Measurements from ENCODE around the gene NODAL.
"Not testable (repeated sequence)": the region's sequence is repeated elsewhere in the genome, so short reads cannot be mapped to it uniquely, and the experiment has no call there.

Gene NODAL

GRCh38 chr10:70441161-70441894 is at the start of gene NODAL:
NODAL (minus strand) TSS chr10:70441681; CDS start chr10:70441667, 14 bp downstream.
- no peak for DNase-seq

GRCh38 chr10:70490142-70490541 is 48.7 kb upstream of the NODAL start:
- no peak for DNase-seq

GRCh38 chr10:70487824-70488223 is 46.3 kb upstream of the NODAL start:
- DNase-seq: no peak

- not testable (repeated sequence) for DNase-seq
Observed at GRCh38 chr10:70483872-70484271, 42.4 kb upstream of the NODAL start.

- DNase-seq: no peak
Observed at GRCh38 chr10:70482982-70483760, 41.7 kb upstream of the NODAL start.

- DNase-seq: no peak
Observed at GRCh38 chr10:70481831-70482530, 40.5 kb upstream of the NODAL start.

- no peak for DNase-seq
Observed at GRCh38 chr10:70481105-70481504, 39.6 kb upstream of the NODAL start.

GRCh38 chr10:70480239-70480861 is 38.9 kb upstream of the NODAL start:
- no peak for DNase-seq

- DNase-seq: no peak
Observed at GRCh38 chr10:70479626-70480238, 38.3 kb upstream of the NODAL start.

- DNase-seq: no peak
Observed at GRCh38 chr10:70479165-70479581, 37.7 kb upstream of the NODAL start.

GRCh38 chr10:70478191-70479164 is 37.0 kb upstream of the NODAL start, which contains the start of gene PALD1:
PALD1 (plus strand) TSS chr10:70478767; CDS start chr10:70525952, 47,185 bp downstream.
- DNase-seq: no peak

GRCh38 chr10:70477661-70478162 is 36.2 kb upstream of the NODAL start:
- no peak for DNase-seq

GRCh38 chr10:70476249-70477035 is 35.0 kb upstream of the NODAL start:
- no peak for DNase-seq

- DNase-seq: no peak
Observed at GRCh38 chr10:70475661-70476060, 34.2 kb upstream of the NODAL start.

- no peak for DNase-seq
Observed at GRCh38 chr10:70474780-70475179, 33.3 kb upstream of the NODAL start.

GRCh38 chr10:70472799-70473454 is 31.4 kb upstream of the NODAL start:
- DNase-seq: no peak

- no peak for DNase-seq
Observed at GRCh38 chr10:70466951-70467350, 25.5 kb upstream of the NODAL start.

- DNase-seq: no peak
Observed at GRCh38 chr10:70465832-70466231, 24.4 kb upstream of the NODAL start.

GRCh38 chr10:70465278-70465677 is 23.8 kb upstream of the NODAL start:
- DNase-seq: no peak

Data from NCI-H2227 treated with DMSO at 0.1 percent for 48 hours (cell line).